ENCODE measurements around the gene PRR12.
A peak's percentile ranks its signal among the peaks of the same experiment; 100 is the strongest.

The PRR12 gene

GRCh38 chr19:49643466-49643865, 52.5 kb downstream of the PRR12 start:
- Histone ChIP-seq H3K9me3 (ENCODE audit: control insufficient read depth, insufficient read depth, low read length) (no peaks in the 10 kb centered on the region), H3K9ac (ENCODE audit: low read depth, low read length) (0 out of 2 replicates have a peak overlapping the region, but pooled peaks have one; percentile 84), H3K36me3 (ENCODE audit: insufficient read depth, low read length) (no peaks in the 10 kb centered on the region), H3K4me1 (ENCODE audit: insufficient read depth, low read length) (peaks cover 9% of the 10 kb centered on the region)

GRCh38 chr19:49645592-49645991, 54.6 kb downstream of the PRR12 start:
- Histone ChIP-seq H3K4me1 (ENCODE audit: insufficient read depth, low read length) (peaks cover 9% of the 10 kb centered on the region), H3K36me3 (ENCODE audit: insufficient read depth, low read length) (peaks cover 6% of the 10 kb centered on the region), H3K9ac (ENCODE audit: low read depth, low read length) (no peak overlapping the region), H3K9me3 (ENCODE audit: control insufficient read depth, insufficient read depth, low read length) (no peaks in the 10 kb centered on the region)

GRCh38 chr19:49645995-49646394, 55.0 kb downstream of the PRR12 start:
- Histone ChIP-seq H3K4me1 (ENCODE audit: insufficient read depth, low read length) (peaks cover 9% of the 10 kb centered on the region), H3K36me3 (ENCODE audit: insufficient read depth, low read length) (peaks cover 6% of the 10 kb centered on the region), H3K9ac (ENCODE audit: low read depth, low read length) (no peak overlapping the region), H3K9me3 (ENCODE audit: control insufficient read depth, insufficient read depth, low read length) (no peaks in the 10 kb centered on the region)

GRCh38 chr19:49646586-49646985, 55.6 kb downstream of the PRR12 start:
- H3K9me3 ChIP-seq (ENCODE audit: control insufficient read depth, insufficient read depth, low read length): no peaks in the 10 kb centered on the region
- no peak overlapping the region for H3K9ac ChIP-seq (ENCODE audit: low read depth, low read length)
- H3K4me1 ChIP-seq (ENCODE audit: insufficient read depth, low read length): peaks cover 9% of the 10 kb centered on the region
- peaks cover 6% of the 10 kb centered on the region for H3K36me3 ChIP-seq (ENCODE audit: insufficient read depth, low read length)

- no peaks in the 10 kb centered on the region for H3K4me1 ChIP-seq (ENCODE audit: insufficient read depth, low read length)
- no peaks in the 10 kb centered on the region for H3K9me3 ChIP-seq (ENCODE audit: control insufficient read depth, insufficient read depth, low read length)
- peaks cover 6% of the 10 kb centered on the region for H3K36me3 ChIP-seq (ENCODE audit: insufficient read depth, low read length)
- H3K9ac ChIP-seq (ENCODE audit: low read depth, low read length): no peak overlapping the region
Observed at GRCh38 chr19:49651029-49651819, 60.2 kb downstream of the PRR12 start.

GRCh38 chr19:49651820-49652550, 61.0 kb downstream of the PRR12 start:
- H3K36me3 ChIP-seq (ENCODE audit: insufficient read depth, low read length): peaks cover 6% of the 10 kb centered on the region
- no peak overlapping the region for H3K9ac ChIP-seq (ENCODE audit: low read depth, low read length)
- no peaks in the 10 kb centered on the region for H3K9me3 ChIP-seq (ENCODE audit: control insufficient read depth, insufficient read depth, low read length)
- no peaks in the 10 kb centered on the region for H3K4me1 ChIP-seq (ENCODE audit: insufficient read depth, low read length)

GRCh38 chr19:49652551-49653465, 61.8 kb downstream of the PRR12 start:
- H3K9me3 ChIP-seq (ENCODE audit: control insufficient read depth, insufficient read depth, low read length): no peaks in the 10 kb centered on the region
- H3K36me3 ChIP-seq (ENCODE audit: insufficient read depth, low read length): peaks cover 6% of the 10 kb centered on the region
- no peaks in the 10 kb centered on the region for H3K4me1 ChIP-seq (ENCODE audit: insufficient read depth, low read length)
- H3K9ac ChIP-seq (ENCODE audit: low read depth, low read length): no peak overlapping the region

GRCh38 chr19:49653466-49653806, 62.5 kb downstream of the PRR12 start:
- Histone ChIP-seq H3K9me3 (ENCODE audit: control insufficient read depth, insufficient read depth, low read length) (no peaks in the 10 kb centered on the region), H3K4me1 (ENCODE audit: insufficient read depth, low read length) (no peaks in the 10 kb centered on the region), H3K36me3 (ENCODE audit: insufficient read depth, low read length) (peaks cover 9% of the 10 kb centered on the region), H3K9ac (ENCODE audit: low read depth, low read length) (no peak overlapping the region)

- Histone ChIP-seq H3K9me3 (ENCODE audit: control insufficient read depth, insufficient read depth, low read length) (no peaks in the 10 kb centered on the region), H3K4me1 (ENCODE audit: insufficient read depth, low read length) (no peaks in the 10 kb centered on the region), H3K9ac (ENCODE audit: low read depth, low read length) (no peak overlapping the region), H3K36me3 (ENCODE audit: insufficient read depth, low read length) (peaks cover 13% of the 10 kb centered on the region)
Observed at GRCh38 chr19:49654581-49654980, 63.6 kb downstream of the PRR12 start.

GRCh38 chr19:49655570-49656455, 64.8 kb downstream of the PRR12 start:
- Histone ChIP-seq H3K4me1 (ENCODE audit: insufficient read depth, low read length) (no peaks in the 10 kb centered on the region), H3K9ac (ENCODE audit: low read depth, low read length) (no peak overlapping the region), H3K9me3 (ENCODE audit: control insufficient read depth, insufficient read depth, low read length) (no peaks in the 10 kb centered on the region), H3K36me3 (ENCODE audit: insufficient read depth, low read length) (peaks cover 17% of the 10 kb centered on the region)

GRCh38 chr19:49656456-49657109, 65.6 kb downstream of the PRR12 start:
- Histone ChIP-seq H3K9ac (ENCODE audit: low read depth, low read length) (no peak overlapping the region), H3K36me3 (ENCODE audit: insufficient read depth, low read length) (peaks cover 17% of the 10 kb centered on the region), H3K9me3 (ENCODE audit: control insufficient read depth, insufficient read depth, low read length) (no peaks in the 10 kb centered on the region), H3K4me1 (ENCODE audit: insufficient read depth, low read length) (no peaks in the 10 kb centered on the region)

- Histone ChIP-seq H3K4me1 (ENCODE audit: insufficient read depth, low read length) (no peaks in the 10 kb centered on the region), H3K9ac (ENCODE audit: low read depth, low read length) (no peak overlapping the region), H3K36me3 (ENCODE audit: insufficient read depth, low read length) (peaks cover 17% of the 10 kb centered on the region), H3K9me3 (ENCODE audit: control insufficient read depth, insufficient read depth, low read length) (no peaks in the 10 kb centered on the region)
Observed at GRCh38 chr19:49657493-49658138, 66.6 kb downstream of the PRR12 start.

GRCh38 chr19:49658139-49658517, 67.1 kb downstream of the PRR12 start:
- Histone ChIP-seq H3K4me1 (ENCODE audit: insufficient read depth, low read length) (no peaks in the 10 kb centered on the region), H3K36me3 (ENCODE audit: insufficient read depth, low read length) (peaks cover 17% of the 10 kb centered on the region), H3K9me3 (ENCODE audit: control insufficient read depth, insufficient read depth, low read length) (no peaks in the 10 kb centered on the region), H3K9ac (ENCODE audit: low read depth, low read length) (no peak overlapping the region)

Measured in ES-I3 (cell line).